IMR-90 (cell line): ENCODE results near the gene ZNF532. TPM values are rescaled to one million over a fixed set of nuclear protein-coding genes. Genes with fewer than 3 reads are reported as not detected.

Experiments
- ATAC-seq: fragments of 200-7000 bp; cut with Tn5 transposase; 2 replicates; pipeline ENCODE4 v1.9.1; 2020; ENCODE audit warnings: low read depth, mild to moderate bottlenecking, moderate library complexity
- BruUV-seq: library from RNA; stranded (reverse); fragments of 400-500 nt; replicated peaks from 2 replicates; lab custom pipeline; 2021; lab: Mats Ljungman, UMichigan
- CTCF ChIA-PET: fragments of 300-600 bp; formaldehyde crosslinking; extraction: SDS; loops from one replicate; lab custom pipeline; 2021; ENCODE audit warnings: antibody characterized with exemption; lab: Yijun Ruan, JAX
- POLR2A ChIA-PET: fragments of 300-600 bp; sonication (Branson Sonifier 250); formaldehyde crosslinking; loops from one replicate; lab custom pipeline; 2022; ENCODE audit warnings: antibody characterized with exemption; ENCODE audit not compliant: unreplicated experiment; lab: Charles Lee
- DNase-seq: peaks from one replicate; pipeline ENCODE4 v3.0.0; 2013
- H2AFZ ChIP-seq: replicated peaks from 2 replicates; pipeline ENCODE3; 2013; ENCODE audit warnings: low read length, mild to moderate bottlenecking; ENCODE audit not compliant: poor library complexity
- H2AK5ac ChIP-seq: 2 replicates; pipeline ENCODE4 v1.6.1; 2013; ENCODE audit warnings: low read depth, low read length, inconsistent platforms
- H2AK9ac ChIP-seq: replicated peaks from 2 replicates; pipeline ENCODE3; 2013; ENCODE audit warnings: mild to moderate bottlenecking, low read depth, low read length, moderate library complexity; ENCODE audit not compliant: poor library complexity
- H2BK120ac ChIP-seq: 2 replicates; pipeline ENCODE4 v1.6.1; 2013; ENCODE audit warnings: low read depth, low read length, inconsistent platforms
- H2BK15ac ChIP-seq: 3 replicates; pipeline ENCODE4 v1.6.1; 2013; ENCODE audit warnings: low read depth, low read length, inconsistent platforms
- H2BK20ac ChIP-seq: 2 replicates; pipeline ENCODE4 v1.6.1; 2013; ENCODE audit warnings: low read depth, mild to moderate bottlenecking, inconsistent platforms, low read length, moderate library complexity
- H2BK5ac ChIP-seq: 2 replicates; pipeline ENCODE4 v1.6.1; 2013; ENCODE audit warnings: mild to moderate bottlenecking, low read depth, low read length, inconsistent platforms; ENCODE audit not compliant: poor library complexity, severe bottlenecking
- H3K14ac ChIP-seq: replicated peaks from 2 replicates; pipeline ENCODE4 v1.6.1; 2013; ENCODE audit warnings: low read depth, low read length, inconsistent platforms
- H3K18ac ChIP-seq: 2 replicates; pipeline ENCODE4 v1.6.1; 2013; ENCODE audit warnings: low read depth, low read length, control low read depth
- H3K23ac ChIP-seq: 2 replicates; pipeline ENCODE4 v1.6.1; 2013; ENCODE audit warnings: low read depth, low read length, inconsistent platforms
- H3K27ac ChIP-seq: 2 replicates; pipeline ENCODE4 v1.5.1; 2013; ENCODE audit warnings: mild to moderate bottlenecking, control low read depth, low read length; ENCODE audit not compliant: insufficient read depth
- H3K27me3 ChIP-seq: 2 replicates; pipeline ENCODE4 v1.6.1; 2013; ENCODE audit warnings: low read length; ENCODE audit not compliant: control insufficient read depth, insufficient read depth
- H3K36me3 ChIP-seq: 2 replicates; pipeline ENCODE4 v1.6.1; 2013; ENCODE audit warnings: low read length, mixed read lengths; ENCODE audit not compliant: control insufficient read depth, insufficient read depth
- H3K4ac ChIP-seq: 2 replicates; pipeline ENCODE4 v1.6.1; 2013; ENCODE audit warnings: low read depth, low read length, inconsistent platforms
- H3K4me1 ChIP-seq: 2 replicates; pipeline ENCODE4 v1.6.1; 2013; ENCODE audit warnings: low read length, mixed read lengths; ENCODE audit not compliant: control insufficient read depth, insufficient read depth
- H3K4me2 ChIP-seq: 2 replicates; pipeline ENCODE4 v1.6.1; 2013; ENCODE audit warnings: low read depth, mild to moderate bottlenecking, control low read depth, low read length, moderate library complexity
- H3K4me3 ChIP-seq: 2 replicates; pipeline ENCODE4 v1.5.1; 2013; ENCODE audit warnings: low read depth, mild to moderate bottlenecking, control low read depth, low read length, moderate library complexity; ENCODE audit not compliant: insufficient read depth
- H3K56ac ChIP-seq: 2 replicates; pipeline ENCODE4 v1.6.1; 2013; ENCODE audit warnings: low read length, inconsistent platforms; ENCODE audit not compliant: insufficient read depth; ENCODE audit errors: extremely low read depth
- H3K79me1 ChIP-seq, 2 experiments: 2 replicates each; pipeline ENCODE4 v1.6.1; 2013; ENCODE audit warnings: low read length in 2 of 2, inconsistent platforms in 1 of 2, low read depth in 1 of 2
- H3K9ac ChIP-seq: 2 replicates; pipeline ENCODE4 v1.6.1; 2013; ENCODE audit warnings: low read depth, low read length, control low read depth
- H3K9me1 ChIP-seq: 2 replicates; pipeline ENCODE4 v1.6.1; 2013; ENCODE audit warnings: low read length, inconsistent platforms; ENCODE audit not compliant: insufficient read depth
- H3K9me3 ChIP-seq: 2 replicates; pipeline ENCODE4 v1.6.1; 2013; ENCODE audit warnings: low read length; ENCODE audit not compliant: control insufficient read depth, insufficient read depth
- H4K20me1 ChIP-seq: 2 replicates; pipeline ENCODE4 v1.6.1; 2013; ENCODE audit warnings: low read length, inconsistent platforms; ENCODE audit not compliant: insufficient read depth
- H4K5ac ChIP-seq: 2 replicates; pipeline ENCODE4 v1.6.1; 2013; ENCODE audit warnings: mild to moderate bottlenecking, low read depth, low read length, control low read depth
- H4K8ac ChIP-seq, 2 experiments: 2 replicates each; pipeline ENCODE4 v1.6.1; 2013; ENCODE audit warnings: low read depth in 2 of 2, low read length in 2 of 2, control low read depth in 1 of 2, inconsistent platforms in 1 of 2
- H4K91ac ChIP-seq: 2 replicates; pipeline ENCODE4 v1.6.1; 2013; ENCODE audit warnings: low read depth, low read length, inconsistent platforms; ENCODE audit not compliant: insufficient read depth
- MAFK ChIP-seq: IDR thresholded peaks from 2 replicates; pipeline ENCODE4 v1.6.1; 2012; ENCODE audit warnings: low read depth, low read length, improper control_type of control experiment
- RAD21 ChIP-seq: IDR thresholded peaks from 2 replicates; pipeline ENCODE4 v1.6.1; 2012; ENCODE audit warnings: low read length, improper control_type of control experiment
- WGBS, 2 experiments: methylation state at CpG; one replicate each; pipeline versions ENCODE4 v1.1.5 to v1.1.7; 2013; ENCODE audit warnings: missing lambda C conversion rate in 2 of 2; ENCODE audit not compliant: insufficient read length in 1 of 2; ENCODE audit errors: extremely low coverage in 2 of 2; 5-methylcytosine and 5-hydroxymethylcytosine counted together
- dilution Hi-C: fragments of 300-500 bp; cut with HindIII; formaldehyde crosslinking; loops from one replicate; pipeline ENCODE4 v1.14.3; 2018; ENCODE audit warnings: low sequenced_read_pairs; ENCODE audit not compliant: unreplicated experiment
- in situ Hi-C: fragments of 300-500 bp; cut with MboI; formaldehyde crosslinking; loops from 3 replicates; pipeline ENCODE4 v1.14.3; 2019; ENCODE audit warnings: low sequenced_read_pairs, inconsistent platforms, mixed read lengths
- intact Hi-C: fragments of 100-400 bp; cut with micrococcal nuclease; formaldehyde crosslinking; loops from 2 replicates; pipeline ENCODE4 v1.10.0; 2022
- polyA plus RNA-seq, 3 experiments: library from polyadenylated mRNA; depleted of rRNA; stranded (reverse); fragments of >200 nt; gene quantifications; 2 replicates each; pipeline ENCODE4 v1.2.3, GENCODE V29; 2012; ENCODE audit warnings: low replicate concordance in 1 of 3
- total RNA-seq: library from RNA; depleted of rRNA; stranded (reverse); fragments of >200 nt; gene quantifications from 2 replicates; pipeline ENCODE4 v1.2.3, GENCODE V29; 2012

ZNF532 gene
- total and polyA plus RNA-seq, 2 of the 4 experiments (the other 2 are of a cell fraction), result 29.9 to 45.8 TPM

- intact Hi-C loops, result no loop called here
Observed at GRCh38 chr18:58975296-58975695, 110.6 kb downstream of the ZNF532 start.

More at GRCh38 chr18:58975296-58975695, 110.6 kb downstream of the ZNF532 start:
- Histone ChIP-seq H3K56ac (no peak overlapping the region), H3K4me2 (no peak overlapping the region), H3K4me3 (no peak overlapping the region), H2BK15ac (no peak overlapping the region), H3K79me1 (peaks cover 15 to 52% of the 10 kb centered on the region in 2 experiments), H2BK120ac (no peak overlapping the region), H3K23ac (0 out of 2 replicates have a peak overlapping the region, but pooled peaks have one; percentile 80), H4K8ac (peak overlapping the region in 1 of 2 experiments; percentile 47; a peak in 1 of 4 replicates), H2BK20ac (no peak overlapping the region; the same call in 1 of the 2 replicates), H3K27me3 (no peaks in the 10 kb centered on the region), H3K36me3 (peaks cover 15% of the 10 kb centered on the region), H3K9me3 (no peaks in the 10 kb centered on the region), H4K5ac (no peak overlapping the region), H3K9me1 (peaks cover 23% of the 10 kb centered on the region), H2AFZ (peak overlapping the region; percentile 59), H2AK5ac (peak overlapping the region; percentile 18; the same call in 1 of the 2 replicates), H4K91ac (no peak overlapping the region), H3K9ac (no peak overlapping the region), H2AK9ac (no peak overlapping the region), H3K4ac (0 out of 2 replicates have a peak overlapping the region, but pooled peaks have one; percentile 40), H3K4me1 (peaks cover 8% of the 10 kb centered on the region), H3K14ac (peak overlapping the region; percentile 52; the same call in 1 of the 2 replicates), H4K20me1 (0 out of 2 replicates have a peak, but pooled peaks cover 3% of the 10 kb centered on the region), H3K18ac (no peak overlapping the region; the same call in 1 of the 2 replicates), H2BK5ac (no peak overlapping the region), H3K27ac (no peak overlapping the region; the same call in 1 of the 2 replicates)
- in situ Hi-C loops (no loop called here), dilution Hi-C loops (no loop called here)
- no peak for TF ChIP-seq MAFK
- no peak for TF ChIP-seq RAD21
- peak; percentile 35; the same call in 1 of the 2 replicates for ATAC-seq
- no peak for DNase-seq
- BruUV-seq, result no TSS peak
- no CpG with 5 or more reads among the region's 11 CpGs for whole genome bisulfite sequencing, 2 experiments
- ChIA-PET POLR2A (no interaction called here), CTCF (no interaction called here)
